ENCODE results near the gene TYK2. TPM values are rescaled to one million over a fixed set of nuclear protein-coding genes. Genes with fewer than 3 reads are reported as not detected.

Gene TYK2
- total and polyA plus RNA-seq, 2 of the 4 experiments (the other 2 are of a cell fraction) = 40.9 to 97.9 TPM

DNA sequence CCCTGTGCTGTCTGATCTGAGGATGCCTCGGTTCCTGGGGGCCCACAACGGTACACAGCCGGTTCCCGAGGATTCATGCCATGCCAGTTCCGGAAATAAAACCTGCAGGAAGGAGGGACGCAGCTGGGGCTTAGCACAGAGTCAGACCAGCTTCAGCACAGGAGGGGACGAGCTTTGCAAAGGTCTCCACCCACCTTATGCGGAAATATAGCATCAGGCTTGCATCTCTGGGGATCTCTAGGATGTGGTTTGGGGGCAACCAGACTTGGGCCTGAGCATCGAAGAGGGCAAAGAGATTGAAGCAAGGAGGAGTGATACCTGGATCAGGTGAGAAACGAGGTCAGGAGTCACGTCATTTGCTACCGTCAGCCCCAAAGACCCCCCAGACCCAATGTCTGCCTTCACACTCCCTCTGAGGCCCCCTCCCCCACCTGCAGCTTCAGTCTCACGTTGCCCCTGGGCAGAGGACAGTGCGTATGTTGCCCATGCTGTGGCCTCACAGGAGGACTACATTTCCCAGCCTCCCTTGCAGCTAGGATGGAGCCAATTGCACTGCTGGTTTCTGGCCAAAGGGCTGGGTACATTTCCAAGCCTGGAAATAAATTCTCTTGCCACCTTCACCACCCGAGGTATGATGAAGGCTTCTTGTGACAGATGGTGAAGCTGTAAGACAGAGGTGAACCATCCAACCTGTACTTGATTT is 12.1 kb downstream of the TYK2 start:
- no peak overlapping the region for H2AK9ac ChIP-seq (replicated peaks; ENCODE audit: low read depth, low read length, poor library complexity)
- no peaks in the 10 kb centered on the region for H3K27me3 ChIP-seq (ENCODE audit: control insufficient read depth, insufficient read depth, low read length)
- TF ChIP-seq BHLHE40 (IDR thresholded peaks at IDR 0.05; ENCODE audit: low read depth, low read length) (no peak), CEBPB (IDR thresholded peaks at IDR 0.05; ENCODE audit: low read depth, low read length) (no peak), MAZ (IDR thresholded peaks at IDR 0.05; ENCODE audit: borderline replicate concordance, low read depth, low read length) (no peak), POLR2A (IDR thresholded peaks at IDR 0.05; ENCODE audit: low read depth, low read length) (no peak), RFX5 (IDR thresholded peaks at IDR 0.05; ENCODE audit: low read depth, low read length) (no peak)
- TF ChIP-seq, protein P1, sequence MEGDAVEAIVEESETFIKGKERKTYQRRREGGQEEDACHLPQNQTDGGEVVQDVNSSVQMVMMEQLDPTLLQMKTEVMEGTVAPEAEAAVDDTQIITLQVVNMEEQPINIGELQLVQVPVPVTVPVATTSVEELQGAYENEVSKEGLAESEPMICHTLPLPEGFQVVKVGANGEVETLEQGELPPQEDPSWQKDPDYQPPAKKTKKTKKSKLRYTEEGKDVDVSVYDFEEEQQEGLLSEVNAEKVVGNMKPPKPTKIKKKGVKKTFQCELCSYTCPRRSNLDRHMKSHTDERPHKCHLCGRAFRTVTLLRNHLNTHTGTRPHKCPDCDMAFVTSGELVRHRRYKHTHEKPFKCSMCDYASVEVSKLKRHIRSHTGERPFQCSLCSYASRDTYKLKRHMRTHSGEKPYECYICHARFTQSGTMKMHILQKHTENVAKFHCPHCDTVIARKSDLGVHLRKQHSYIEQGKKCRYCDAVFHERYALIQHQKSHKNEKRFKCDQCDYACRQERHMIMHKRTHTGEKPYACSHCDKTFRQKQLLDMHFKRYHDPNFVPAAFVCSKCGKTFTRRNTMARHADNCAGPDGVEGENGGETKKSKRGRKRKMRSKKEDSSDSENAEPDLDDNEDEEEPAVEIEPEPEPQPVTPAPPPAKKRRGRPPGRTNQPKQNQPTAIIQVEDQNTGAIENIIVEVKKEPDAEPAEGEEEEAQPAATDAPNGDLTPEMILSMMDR (conservative IDR thresholded peaks at IDR 0.05; ENCODE audit: low read depth, low read length) = no peak
- TF ChIP-seq, protein P2, sequence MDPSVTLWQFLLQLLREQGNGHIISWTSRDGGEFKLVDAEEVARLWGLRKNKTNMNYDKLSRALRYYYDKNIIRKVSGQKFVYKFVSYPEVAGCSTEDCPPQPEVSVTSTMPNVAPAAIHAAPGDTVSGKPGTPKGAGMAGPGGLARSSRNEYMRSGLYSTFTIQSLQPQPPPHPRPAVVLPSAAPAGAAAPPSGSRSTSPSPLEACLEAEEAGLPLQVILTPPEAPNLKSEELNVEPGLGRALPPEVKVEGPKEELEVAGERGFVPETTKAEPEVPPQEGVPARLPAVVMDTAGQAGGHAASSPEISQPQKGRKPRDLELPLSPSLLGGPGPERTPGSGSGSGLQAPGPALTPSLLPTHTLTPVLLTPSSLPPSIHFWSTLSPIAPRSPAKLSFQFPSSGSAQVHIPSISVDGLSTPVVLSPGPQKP (IDR thresholded peaks at IDR 0.05; ENCODE audit: borderline replicate concordance, low read depth, low read length) = no peak
- H3K9me3 ChIP-seq (ENCODE audit: control insufficient read depth, insufficient read depth, low read length) = no peaks in the 10 kb centered on the region
- intact Hi-C loops (cut with micrococcal nuclease) = no loop called here
- H4K8ac ChIP-seq (ENCODE audit: low read depth in 2 of 2, low read length in 2 of 2) = no peak overlapping the region
- no peaks in the 10 kb centered on the region for H3K4me1 ChIP-seq (ENCODE audit: control insufficient read depth, insufficient read depth, low read length)
- no peak overlapping the region for H3K9ac ChIP-seq (ENCODE audit: low read depth, low read length)
- no peak overlapping the region for H3K27ac ChIP-seq (ENCODE audit: insufficient read depth, low read length)
- peaks cover 2 to 13% of the 10 kb centered on the region in 2 experiments; a peak in 2 of 4 replicates for H3K79me1 ChIP-seq (ENCODE audit: low read depth in 1 of 2, low read length in 2 of 2)
- H2BK5ac ChIP-seq (ENCODE audit: low read depth, low read length, poor library complexity, severe bottlenecking) = no peak overlapping the region
- DNase-seq (no peak), ATAC-seq (ENCODE audit: low read depth) (no peak)
- dilution Hi-C loops (cut with HindIII; ENCODE audit: low sequenced_read_pairs, unreplicated experiment) = no loop called here
- ChIA-PET POLR2A (ENCODE audit: unreplicated experiment) (no interaction called here), CTCF (no interaction called here)
- H2AFZ ChIP-seq (replicated peaks; ENCODE audit: low read length, poor library complexity) = no peak overlapping the region
- H3K36me3 ChIP-seq (ENCODE audit: control insufficient read depth, insufficient read depth, low read length) = peaks cover 65% of the 10 kb centered on the region
- H3K4me3 ChIP-seq (ENCODE audit: insufficient read depth, low read depth, low read length) = no peak overlapping the region
- in situ Hi-C loops (cut with MboI; ENCODE audit: low sequenced_read_pairs) = no loop called here
- BruUV-seq (replicated peaks) = no TSS peak
- no peaks in the 10 kb centered on the region for H3K9me1 ChIP-seq (ENCODE audit: insufficient read depth, low read length)
- no peak overlapping the region for H3K18ac ChIP-seq (ENCODE audit: low read depth, low read length)
- no peak overlapping the region for H3K4ac ChIP-seq (ENCODE audit: low read depth, low read length)
- no peak overlapping the region for H2BK15ac ChIP-seq (ENCODE audit: low read depth, low read length)
- no peak overlapping the region for H2BK20ac ChIP-seq (ENCODE audit: low read depth, low read length)
- H4K5ac ChIP-seq (ENCODE audit: low read depth, low read length) = no peak overlapping the region
- no peak overlapping the region for H3K4me2 ChIP-seq (ENCODE audit: low read depth, low read length)
- no peak overlapping the region for H2AK5ac ChIP-seq (ENCODE audit: low read depth, low read length)
- H3K56ac ChIP-seq (ENCODE audit: extremely low read depth, insufficient read depth, low read length) = no peak overlapping the region
- H4K91ac ChIP-seq (ENCODE audit: insufficient read depth, low read depth, low read length) = no peak overlapping the region
- no peak overlapping the region for H3K14ac ChIP-seq (replicated peaks; ENCODE audit: low read depth, low read length)
- no peak overlapping the region for H3K23ac ChIP-seq (ENCODE audit: low read depth, low read length)
- no CpG with 5 or more reads among the region's 15 CpGs for WGBS, 2 experiments (ENCODE audit: extremely low coverage in 2 of 2, insufficient read length in 1 of 2)
- H2BK120ac ChIP-seq (ENCODE audit: low read depth, low read length) = no peak overlapping the region
- H4K20me1 ChIP-seq (ENCODE audit: insufficient read depth, low read length) = peaks cover 9% of the 10 kb centered on the region

Data from IMR-90 (cell line).